Testis (tissue), 3 donors: ENCODE data around the gene EEIG1. TPM values are rescaled to one million over a fixed set of nuclear protein-coding genes. Genes with fewer than 3 reads are reported as not detected.

Experiments
- DNase-seq: peaks from one replicate; pipeline ENCODE4 v3.0.0-alpha.2; 2019
- H3K27ac ChIP-seq, 2 donors: fragments of 200-600 bp; sonication (generic); one replicate each; pipeline ENCODE4 v1.5.1; 2019
- H3K27me3 ChIP-seq: fragments of 200-600 bp; sonication (generic); one replicate; pipeline ENCODE4 v1.5.1; 2019
- H3K36me3 ChIP-seq: fragments of 200-600 bp; sonication (generic); one replicate; pipeline ENCODE4 v1.5.1; 2017; ENCODE audit warnings: low read depth; ENCODE audit errors: missing control alignments
- H3K4me1 ChIP-seq: fragments of 200-600 bp; sonication (generic); one replicate; pipeline ENCODE4 v1.5.1; 2019
- H3K4me3 ChIP-seq, 2 donors: fragments of 200-600 bp; sonication (generic); one replicate each; pipeline ENCODE4 v1.5.1; 2017 to 2019
- H3K9me3 ChIP-seq: fragments of 200-600 bp; sonication (generic); one replicate; pipeline ENCODE4 v1.5.1; 2017
- CTCF ChIP-seq, 3 experiments: fragments of 450-650 bp in 2 of 3; fragments of 200-600 bp in 1 of 3; sonication (generic) in 1 of 3; IDR thresholded peaks; one replicate each; pipeline ENCODE4 v1.5.1; 2016 to 2019; ENCODE audit warnings: antibody characterized with exemption in 3 of 3, mild to moderate bottlenecking in 2 of 3, moderate library complexity in 1 of 3
- POLR2A ChIP-seq: fragments of 450-650 bp; IDR thresholded peaks from one replicate; pipeline ENCODE4 v1.6.1; 2017; ENCODE audit warnings: antibody characterized with exemption, mild to moderate bottlenecking, moderate library complexity
- WGBS, 2 donors: methylation state at CpG; one replicate each; pipeline ENCODE4 v1.1.5; 2018; 5-methylcytosine and 5-hydroxymethylcytosine counted together
- intact Hi-C: fragments of 100-400 bp; cut with DNase I; formaldehyde crosslinking; loops from one replicate; pipeline ENCODE4 v1.15.1; 2023; ENCODE audit warnings: low total_unique reads
- polyA plus RNA-seq: library from polyadenylated mRNA; stranded (reverse); fragments of 350-450 nt; fragmentation: Illumina TruSeq; extraction: RNeasy Lipid Tissue Mini Kit (QIAGEN cat#74804); gene quantifications from one replicate; pipeline ENCODE4 v1.2.3, GENCODE V29; 2014; ENCODE audit warnings: low read depth, low replicate concordance; ENCODE audit not compliant: insufficient read depth
- total RNA-seq, 2 donors: library from RNA; depleted of rRNA; stranded (reverse); fragments of >200 nt; gene quantifications; one replicate each; pipeline ENCODE4 v1.2.3, GENCODE V29; 2016

EEIG1 gene
- total and polyA plus RNA-seq, 3 donors from 2014 or later = 75.7 to 129 (median 119) TPM

DNA sequence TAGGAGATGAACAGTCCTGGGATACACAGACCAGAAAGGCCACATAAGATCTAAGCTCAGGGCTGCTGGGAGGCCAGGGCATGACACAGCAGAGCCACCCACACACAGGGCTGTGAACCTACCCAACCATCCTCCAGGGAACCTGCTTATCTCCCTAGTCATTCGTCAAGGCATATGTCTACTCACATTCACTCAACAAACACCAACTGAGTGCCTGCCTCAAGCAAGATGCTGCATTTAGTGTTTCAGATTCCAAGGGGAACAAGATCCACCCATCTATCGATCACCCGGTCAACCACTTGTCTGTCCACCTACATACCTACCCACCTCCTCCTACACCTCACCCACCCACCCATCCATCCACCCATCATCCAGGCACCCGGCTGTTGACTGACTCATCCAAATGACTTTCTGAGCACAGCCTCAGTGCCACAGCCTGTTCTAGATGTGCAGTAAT, 45.0 kb downstream of the EEIG1 start:
- no peak for DNase-seq
- peaks cover 27% of the 10 kb centered on the region for H3K4me1 ChIP-seq
- no peaks in the 10 kb centered on the region for H3K36me3 ChIP-seq
- no peaks in the 10 kb centered on the region for H3K27me3 ChIP-seq
- H3K9me3 ChIP-seq = no peaks in the 10 kb centered on the region
- intact Hi-C loops = no loop called here
- H3K27ac ChIP-seq = no peak overlapping the region
- TF ChIP-seq CTCF (IDR thresholded peaks at IDR 0.05) = no peak
- no peak for TF ChIP-seq POLR2A
- WGBS, 2 donors = 79 to 91% methylated on average over 4 of the region's 4 CpGs
- H3K4me3 ChIP-seq = no peak overlapping the region

DNA sequence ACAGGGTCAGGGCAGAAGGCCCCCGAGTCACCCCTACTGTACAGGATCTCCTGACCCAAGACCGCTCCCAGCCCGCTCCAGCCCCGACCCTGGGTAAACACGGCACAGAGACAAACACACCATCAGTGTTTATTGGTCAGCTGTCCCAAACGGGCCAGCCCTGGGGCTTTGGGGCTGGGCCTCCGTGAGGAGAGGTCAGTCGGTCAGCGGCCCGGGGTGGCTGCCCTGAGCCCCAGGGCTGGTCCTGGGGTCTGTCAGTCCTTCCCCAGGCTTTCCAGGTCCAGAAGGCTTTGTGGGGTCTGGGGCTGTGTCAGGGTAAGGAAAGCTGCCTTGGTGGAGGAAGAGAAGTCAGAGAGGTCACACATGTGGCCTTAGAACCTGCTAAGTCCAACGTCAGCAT, 45.8 kb downstream of the EEIG1 start:
- no peak overlapping the region for H3K4me3 ChIP-seq
- DNase-seq = no peak
- H3K9me3 ChIP-seq = no peaks in the 10 kb centered on the region
- 88% methylated on average over 9 to 11 of the region's 11 CpGs for WGBS, 2 donors
- H3K36me3 ChIP-seq = no peaks in the 10 kb centered on the region
- TF ChIP-seq POLR2A (no peak), CTCF (IDR thresholded peaks at IDR 0.05) (no peak)
- intact Hi-C loops = no loop called here
- H3K27me3 ChIP-seq = no peaks in the 10 kb centered on the region
- H3K27ac ChIP-seq = no peak overlapping the region
- H3K4me1 ChIP-seq = peaks cover 31% of the 10 kb centered on the region

DNA sequence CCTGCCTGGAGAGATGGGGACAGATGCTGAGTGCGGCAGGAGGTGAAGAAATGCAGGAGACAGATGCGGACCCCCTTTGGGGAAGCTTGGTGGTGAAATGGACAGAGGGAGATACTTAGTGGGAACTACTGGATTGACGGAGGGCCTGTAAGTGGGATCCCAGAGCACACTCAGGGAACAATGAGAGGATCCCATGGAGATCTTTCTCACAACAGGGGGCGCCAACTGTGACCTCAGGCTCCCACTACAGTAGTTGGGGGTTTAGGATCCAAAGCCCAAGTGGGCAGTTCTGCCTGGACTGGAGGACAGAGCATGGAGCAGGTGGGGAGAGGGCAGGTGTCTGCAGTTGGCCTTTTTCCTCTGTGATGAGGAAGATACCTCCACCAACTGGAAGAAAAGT, 46.5 kb downstream of the EEIG1 start:
- no peaks in the 10 kb centered on the region for H3K36me3 ChIP-seq
- TF ChIP-seq CTCF (IDR thresholded peaks at IDR 0.05) = no peak
- no peak for TF ChIP-seq POLR2A
- H3K27me3 ChIP-seq = no peaks in the 10 kb centered on the region
- H3K4me3 ChIP-seq = no peak overlapping the region
- intact Hi-C loops = no loop called here
- peaks cover 26% of the 10 kb centered on the region for H3K4me1 ChIP-seq
- H3K27ac ChIP-seq = no peak overlapping the region
- WGBS, 2 donors = 93 to 97% methylated on average over 4 of the region's 4 CpGs
- H3K9me3 ChIP-seq = no peaks in the 10 kb centered on the region
- no peak for DNase-seq

DNA sequence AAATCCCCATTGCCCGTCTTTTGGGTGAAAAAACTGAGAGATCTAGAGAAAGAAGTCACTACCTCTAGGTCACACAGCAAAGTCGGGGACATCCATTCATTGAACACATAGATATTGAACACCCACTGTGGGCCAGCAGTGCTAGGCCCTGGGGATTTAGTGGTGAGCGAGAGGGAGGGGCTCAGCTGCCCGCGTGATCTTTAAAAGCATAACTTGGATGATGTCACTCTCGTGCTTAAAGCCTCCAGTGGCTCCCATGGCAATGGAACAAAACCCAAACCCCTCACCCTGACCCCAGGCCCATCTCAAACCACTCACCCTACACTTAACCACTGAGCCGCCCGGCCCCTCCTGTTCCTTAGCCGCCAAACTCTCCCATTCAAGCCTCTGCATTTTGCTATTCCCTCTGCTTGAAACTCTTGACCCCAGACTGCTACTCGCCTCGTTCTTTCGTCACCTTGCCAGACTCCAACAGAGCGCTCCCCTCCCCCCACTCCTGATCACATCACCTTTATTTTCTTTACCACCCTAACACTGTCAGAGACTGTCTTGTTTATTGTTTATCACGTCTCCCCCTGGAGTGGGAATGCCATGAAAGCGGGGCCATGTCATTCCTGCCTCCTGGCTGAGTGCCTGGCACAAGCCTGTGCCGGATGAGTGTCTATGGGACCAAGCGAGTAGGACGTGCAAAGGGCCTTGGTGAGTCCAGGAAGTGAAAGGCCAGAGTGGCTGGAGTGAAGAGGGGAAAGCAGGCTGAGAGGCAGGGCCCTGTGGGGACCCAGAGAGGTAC, 49.5 kb downstream of the EEIG1 start:
- H3K4me1 ChIP-seq = peaks cover 23% of the 10 kb centered on the region
- no peak for TF ChIP-seq CTCF (IDR thresholded peaks at IDR 0.05)
- no peak for TF ChIP-seq POLR2A
- H3K27me3 ChIP-seq = no peaks in the 10 kb centered on the region
- DNase-seq = no peak
- H3K27ac ChIP-seq = no peak overlapping the region
- 18 to 29% methylated on average over 18 of the region's 18 CpGs for WGBS, 2 donors
- intact Hi-C loops = no loop called here
- H3K4me3 ChIP-seq = peak overlapping the region; percentile 31 to 57
- no peaks in the 10 kb centered on the region for H3K36me3 ChIP-seq
- H3K9me3 ChIP-seq = no peaks in the 10 kb centered on the region

Other genes with a start within 250 kb of the EEIG1 start
- gene TOR2A, start 245.7 kb downstream of the EEIG1 start, total RNA-seq = 10 to 100 TPM; 28.7 to 32.0 TPM
- 30.4 TPM for gene TOR2A, start 245.7 kb downstream of the EEIG1 start, polyA plus RNA-seq
- 1 to 10 TPM; 6.6 to 9.6 TPM for gene SH2D3C, start 202.3 kb downstream of the EEIG1 start, total RNA-seq
- 8.8 TPM for gene SH2D3C, start 202.3 kb downstream of the EEIG1 start, polyA plus RNA-seq
- 100 to 1,000 TPM; 136 to 163 TPM for gene CDK9, start 195.0 kb downstream of the EEIG1 start, total RNA-seq
- 77.1 TPM for gene CDK9, start 195.0 kb downstream of the EEIG1 start, polyA plus RNA-seq
- 100 to 1,000 TPM in 1 of 2 donors, 10 to 100 TPM in 1; 99.3 to 105 TPM for gene FPGS, start 178.1 kb downstream of the EEIG1 start, total RNA-seq
- 37.9 TPM for gene FPGS, start 178.1 kb downstream of the EEIG1 start, polyA plus RNA-seq
- 100 to 1,000 TPM; 132 to 214 TPM for gene ENG, start 126.3 kb downstream of the EEIG1 start, total RNA-seq
- 144 TPM for gene ENG, start 126.3 kb downstream of the EEIG1 start, polyA plus RNA-seq
- 100 to 1,000 TPM in 1 of 2 donors, 10 to 100 TPM in 1; 86.7 to 103 TPM for gene AK1, start 103.3 kb downstream of the EEIG1 start, total RNA-seq
- 154 TPM for gene AK1, start 103.3 kb downstream of the EEIG1 start, polyA plus RNA-seq
- 10 to 100 TPM; 46.3 to 70.3 TPM for gene ST6GALNAC6, start 81.4 kb downstream of the EEIG1 start, total RNA-seq
- gene ST6GALNAC6, start 81.4 kb downstream of the EEIG1 start, polyA plus RNA-seq = 43.0 TPM
- gene ST6GALNAC4, start 63.9 kb downstream of the EEIG1 start, total RNA-seq = 10 to 100 TPM; 18.8 to 24.7 TPM
- 10.3 TPM for gene ST6GALNAC4, start 63.9 kb downstream of the EEIG1 start, polyA plus RNA-seq
- 10 to 100 TPM in 1 of 2 donors, 1 to 10 TPM in 1; 8.4 to 10.2 TPM for gene PIP5KL1, start 50.2 kb downstream of the EEIG1 start, total RNA-seq
- 3.9 TPM for gene PIP5KL1, start 50.2 kb downstream of the EEIG1 start, polyA plus RNA-seq
- 10 to 100 TPM; 33.5 to 36.4 TPM for gene DPM2, start 43.1 kb downstream of the EEIG1 start, total RNA-seq
- 46.6 TPM for gene DPM2, start 43.1 kb downstream of the EEIG1 start, polyA plus RNA-seq
- 10 to 100 TPM; 18.5 to 19.4 TPM for gene NAIF1, start 86.3 kb upstream of the EEIG1 start, total RNA-seq
- 25.1 TPM for gene NAIF1, start 86.3 kb upstream of the EEIG1 start, polyA plus RNA-seq
- gene SLC25A25, start 87.2 kb upstream of the EEIG1 start, total RNA-seq = 10 to 100 TPM; 19.1 to 21.1 TPM
- 15.0 TPM for gene SLC25A25, start 87.2 kb upstream of the EEIG1 start, polyA plus RNA-seq
- 10 to 100 TPM; 95.8 to 96.4 TPM for gene PTGES2, start 146.7 kb upstream of the EEIG1 start, total RNA-seq
- 53.1 TPM for gene PTGES2, start 146.7 kb upstream of the EEIG1 start, polyA plus RNA-seq
- not detected for gene LCN2, start 168.5 kb upstream of the EEIG1 start, total RNA-seq
- 2.2 TPM for gene LCN2, start 168.5 kb upstream of the EEIG1 start, polyA plus RNA-seq
- 100 to 1,000 TPM; 219 to 225 TPM for gene BBLN, start 179.3 kb upstream of the EEIG1 start, total RNA-seq
- gene BBLN, start 179.3 kb upstream of the EEIG1 start, polyA plus RNA-seq = 56.9 TPM
- 100 to 1,000 TPM; 114 to 115 TPM for gene CIZ1, start 210.6 kb upstream of the EEIG1 start, total RNA-seq
- 159 TPM for gene CIZ1, start 210.6 kb upstream of the EEIG1 start, polyA plus RNA-seq
- 1 to 10 TPM; 8.0 to 9.8 TPM for gene DNM1, start 222.4 kb upstream of the EEIG1 start, total RNA-seq
- 10.7 TPM for gene DNM1, start 222.4 kb upstream of the EEIG1 start, polyA plus RNA-seq